Activated CD4-positive, alpha-beta T cell treated with anti-CD3 and anti-CD28 coated beads for 1 hour (primary cell): Measurements from ENCODE around the gene IL34.

Experiments
- DNase-seq: peaks from one replicate; pipeline ENCODE4 v3.0.0-alpha.2; 2020

IL34 gene

GRCh38 chr16:70678898-70679670, 32.7 kb downstream of the IL34 start:
- no peak for DNase-seq

- no peak for DNase-seq
Measured at GRCh38 chr16:70679671-70680494, 33.5 kb downstream of the IL34 start.

GRCh38 chr16:70680495-70681381, 34.4 kb downstream of the IL34 start:
- DNase-seq, result no peak

- no peak for DNase-seq
Measured at GRCh38 chr16:70681382-70682238, 35.3 kb downstream of the IL34 start.

GRCh38 chr16:70682239-70683145, 36.1 kb downstream of the IL34 start:
- DNase-seq, result no peak

- DNase-seq, result no peak
Measured at GRCh38 chr16:70683146-70683944, 37.0 kb downstream of the IL34 start.

DNA sequence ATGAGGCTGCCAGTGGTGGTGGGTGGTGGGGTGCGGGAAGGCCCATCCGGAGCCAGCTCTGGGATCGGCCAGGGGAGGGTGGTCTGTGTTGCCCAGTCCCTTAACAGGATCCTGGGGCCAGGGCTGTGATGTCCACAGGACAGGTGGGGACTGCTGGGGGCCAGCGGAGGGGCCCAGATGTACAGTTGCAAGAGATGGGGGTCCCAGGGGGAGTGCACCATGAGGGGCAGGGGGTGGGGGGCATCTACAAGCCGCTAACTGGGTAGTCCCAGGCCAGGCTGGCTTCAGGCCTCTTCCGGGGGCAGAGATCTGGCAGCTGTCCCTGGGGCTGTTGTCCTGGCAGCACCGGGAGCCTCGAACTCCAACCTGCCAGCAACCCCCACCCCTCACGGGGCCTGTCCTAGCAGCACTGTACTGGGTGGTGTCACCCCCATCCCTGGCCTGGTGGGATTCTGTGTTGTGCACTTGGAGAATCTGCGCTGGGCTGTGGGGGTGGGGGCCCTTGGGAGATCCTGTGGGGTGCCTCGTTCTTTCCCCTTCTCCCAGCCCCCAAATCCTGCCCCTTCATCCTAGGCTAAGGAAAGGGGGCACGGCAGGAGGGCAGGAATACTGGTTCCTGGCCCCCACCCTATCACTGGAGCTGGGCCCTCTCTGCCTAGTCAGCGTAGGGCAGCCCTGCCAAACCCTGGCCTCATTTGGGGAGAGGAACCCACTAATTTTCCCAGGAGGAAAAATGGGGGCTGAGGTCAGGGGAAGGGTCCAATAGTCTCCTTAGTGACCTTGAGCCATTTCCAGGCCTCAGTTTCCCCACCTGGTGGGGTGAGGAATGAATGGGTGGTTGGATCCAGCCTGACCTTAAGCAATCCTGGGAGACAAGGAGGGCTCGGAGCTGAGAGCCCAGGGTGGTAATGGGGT, 38.0 kb downstream of the IL34 start:
- DNase-seq, result no peak

GRCh38 chr16:70685061-70685937, 38.9 kb downstream of the IL34 start:
- DNase-seq, result no peak

DNA sequence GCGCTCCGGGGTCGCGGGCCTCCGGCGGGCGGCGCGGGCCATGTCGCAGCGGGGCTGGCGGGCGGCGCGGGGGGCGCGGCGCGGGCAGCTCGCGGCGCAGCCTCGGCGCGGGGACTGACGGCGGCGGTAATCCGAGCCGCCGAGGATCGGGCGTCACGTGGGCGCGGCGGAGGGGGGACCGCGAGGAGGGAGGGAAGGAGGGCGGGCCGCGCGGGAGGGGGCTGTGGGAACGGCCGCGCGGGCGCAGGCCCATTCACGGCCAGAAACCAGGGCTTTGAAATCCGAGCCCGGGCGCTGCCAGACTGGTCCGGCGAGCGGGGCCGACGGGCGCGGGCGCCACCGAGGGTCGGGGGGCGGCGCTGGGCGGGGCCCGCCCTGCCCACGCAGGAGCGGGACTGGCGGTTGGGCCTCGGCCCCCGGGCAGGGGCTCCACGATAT, 39.6 kb downstream of the IL34 start, which contains the start of gene MTSS2:
Gene MTSS2 (minus strand): TSS at position 116 of the 438 bp plus-strand sequence. CDS start 262 bp downstream, outside the sequence.
- no peak for DNase-seq

- no peak for DNase-seq
Measured at GRCh38 chr16:70686376-70687101, 40.2 kb downstream of the IL34 start.

DNA sequence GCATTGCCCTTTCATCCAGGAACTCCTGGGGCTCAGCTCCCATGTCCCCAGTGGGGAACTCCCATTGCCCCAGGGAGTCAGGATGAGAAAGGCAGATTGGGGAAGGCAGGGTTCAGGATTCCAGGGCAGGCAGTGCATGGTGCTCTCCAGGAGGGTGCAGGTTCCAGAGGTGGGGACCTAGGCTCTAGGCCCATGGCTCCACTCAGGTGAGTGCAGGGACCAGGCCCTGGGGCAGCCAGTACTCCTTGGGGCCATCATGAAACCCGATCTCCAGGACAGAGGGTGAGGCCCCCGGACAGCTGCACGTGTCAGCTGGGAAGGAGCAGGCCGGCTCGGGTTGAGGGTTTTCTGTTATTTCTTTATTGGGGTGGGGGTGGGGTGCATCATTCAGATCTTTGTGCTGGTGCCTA, 40.7 kb downstream of the IL34 start:
- no peak for DNase-seq

DNA sequence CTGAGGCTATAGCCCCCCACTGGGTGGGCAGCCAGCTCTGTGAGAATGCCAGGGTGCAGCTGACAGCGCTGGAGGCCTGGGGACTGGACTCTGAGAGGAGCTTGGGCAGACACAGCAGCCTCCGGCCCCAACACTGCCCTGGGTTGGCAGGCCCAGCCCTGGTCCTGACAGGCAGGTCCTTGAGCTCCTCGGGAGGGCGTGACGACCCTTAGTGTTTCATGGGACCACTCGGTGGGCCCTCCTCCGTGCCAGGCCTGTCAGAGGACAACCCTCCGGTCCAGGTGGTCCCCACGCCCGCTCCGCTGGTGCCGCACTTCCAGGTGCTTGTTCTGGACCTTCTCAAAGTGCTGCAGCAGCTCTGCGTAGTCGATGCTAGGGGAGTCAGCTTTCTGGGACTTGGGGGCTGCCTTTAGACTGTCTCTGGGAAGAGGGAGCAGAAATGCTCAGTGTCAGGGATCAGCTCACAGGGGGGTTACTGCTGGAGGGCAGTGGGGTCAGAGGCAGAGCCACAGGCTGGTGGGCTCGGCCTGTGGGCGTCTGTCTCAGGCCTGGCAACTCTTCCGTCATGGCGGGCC, 41.4 kb downstream of the IL34 start:
- DNase-seq, result no peak

GRCh38 chr16:70688246-70688742, 41.9 kb downstream of the IL34 start:
- no peak for DNase-seq

DNA sequence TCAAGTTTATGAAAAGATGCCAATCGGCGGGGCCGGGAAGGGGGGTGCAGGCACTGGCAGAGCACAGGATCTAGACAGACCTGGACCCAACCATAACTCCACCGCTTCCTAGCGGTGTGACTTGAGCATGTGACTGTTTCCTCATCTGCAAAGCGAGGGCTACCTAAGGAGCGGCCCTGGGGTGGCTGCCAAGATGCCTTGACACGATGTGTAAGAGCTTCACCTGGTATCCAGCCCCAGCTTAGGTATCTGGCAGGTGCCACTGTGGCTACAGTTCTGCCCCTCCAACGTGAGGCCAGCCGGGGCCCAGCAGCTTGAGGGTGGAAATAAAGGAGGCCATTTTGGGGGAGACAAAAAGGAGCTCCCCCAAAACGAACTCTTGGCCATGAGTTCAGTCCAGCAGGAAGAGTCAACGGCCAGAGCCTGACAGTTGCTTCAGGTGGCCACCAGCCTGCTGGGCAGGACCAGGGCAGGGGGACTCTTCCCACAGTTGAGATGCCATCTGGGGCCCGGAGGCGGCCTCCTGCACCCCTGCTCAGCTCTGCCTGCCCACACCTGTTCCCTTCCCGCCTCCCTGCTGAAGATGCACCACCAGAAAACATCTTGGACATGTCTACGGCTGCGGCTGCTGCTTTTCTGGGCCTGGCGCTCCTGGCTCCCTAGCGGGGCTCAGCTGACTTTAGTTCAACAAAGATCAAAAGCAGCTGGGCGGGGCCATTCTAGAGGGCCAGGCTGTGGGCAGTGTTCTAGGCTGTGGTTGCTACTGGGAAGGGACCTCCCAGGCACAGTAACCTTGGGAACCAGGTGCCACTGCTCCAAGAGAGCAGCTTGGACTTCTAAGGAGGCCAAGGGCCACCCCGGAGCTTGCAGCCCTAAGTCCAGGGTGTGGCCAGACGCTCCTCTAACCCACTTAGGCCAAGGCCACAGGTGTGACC, 42.9 kb downstream of the IL34 start:
- no peak for DNase-seq
